Activated B cell treated with CpG ODN at 0.5 μM for 24 hours (primary cell): ENCODE measurements around the gene NALF2. TPM values are rescaled to one million over a fixed set of nuclear protein-coding genes. Genes with fewer than 3 reads are reported as not detected.

Experiments
- ATAC-seq: fragments of 200-7000 bp; cut with Tn5 transposase; one replicate; pipeline ENCODE4 v1.10.0; 2021; ENCODE audit warnings: low read depth, mild to moderate bottlenecking, moderate library complexity
- CTCF ChIA-PET: fragments of 350-600 bp; sonication (Branson Sonifier 250); formaldehyde crosslinking; loops from one replicate; lab custom pipeline; 2021; ENCODE audit warnings: antibody characterized with exemption; lab: Charles Lee
- POLR2A ChIA-PET: fragments of 350-600 bp; sonication (Branson Sonifier 250); formaldehyde crosslinking; loops from one replicate; lab custom pipeline; 2021; ENCODE audit warnings: antibody characterized with exemption; lab: Charles Lee
- DNase-seq: peaks from one replicate; pipeline ENCODE4 v3.0.0; 2022
- H3K27ac Mint-ChIP-seq: one replicate; pipeline ENCODE4 v1.8.0; 2020; ENCODE audit warnings: mixed read lengths
- H3K27me3 Mint-ChIP-seq: one replicate; pipeline ENCODE4 v1.8.0; 2021; ENCODE audit warnings: mixed read lengths
- H3K36me3 Mint-ChIP-seq: one replicate; pipeline ENCODE4 v1.8.0; 2021; ENCODE audit warnings: low read depth, mixed read lengths
- H3K4me1 Mint-ChIP-seq: one replicate; pipeline ENCODE4 v1.8.0; 2021; ENCODE audit warnings: mixed read lengths
- H3K4me3 Mint-ChIP-seq: one replicate; pipeline ENCODE4 v1.8.0; 2020; ENCODE audit warnings: mild to moderate bottlenecking, mixed read lengths
- H3K9me3 Mint-ChIP-seq: one replicate; pipeline ENCODE4 v1.8.0; 2020; ENCODE audit warnings: mixed read lengths
- CTCF ChIP-seq: fragments of 200-600 bp; IDR thresholded peaks from one replicate; pipeline ENCODE4 v1.8.0; 2022; ENCODE audit warnings: antibody characterized with exemption, mild to moderate bottlenecking
- intact Hi-C: fragments of 100-400 bp; cut with micrococcal nuclease; formaldehyde crosslinking; loops from one replicate; pipeline ENCODE4 v1.15.1; 2024
- total RNA-seq: library from RNA; stranded (reverse); gene quantifications from 2 replicates; pipeline ENCODE4 v1.2.3, GENCODE V29; 2022

NALF2 gene
- total RNA-seq, 1 donor from 2014 or later: 0.04 TPM

- ATAC-seq (no peak), DNase-seq (no peak)
- Mint-ChIP-seq H3K27me3 (peaks cover 3% of the 10 kb centered on the region), H3K9me3 (no peaks in the 10 kb centered on the region), H3K27ac (no peak overlapping the region), H3K4me3 (no peak overlapping the region), H3K36me3 (no peaks in the 10 kb centered on the region), H3K4me1 (no peaks in the 10 kb centered on the region)
- POLR2A ChIA-PET: no interaction called here
- CTCF ChIA-PET: no interaction called here
- intact Hi-C loops: no loop called here
- TF ChIP-seq CTCF: no peak
These were observed 20.7 kb downstream of the NALF2 start for GRCh38 chrX:69524781-69525363.

- Mint-ChIP-seq H3K9me3 (no peaks in the 10 kb centered on the region), H3K27ac (no peak overlapping the region), H3K36me3 (no peaks in the 10 kb centered on the region), H3K4me3 (no peak overlapping the region), H3K4me1 (no peaks in the 10 kb centered on the region), H3K27me3 (peaks cover 3% of the 10 kb centered on the region)
- POLR2A ChIA-PET: no interaction called here
- intact Hi-C loops: no loop called here
- CTCF ChIA-PET: no interaction called here
- ATAC-seq: no peak
- no peak for TF ChIP-seq CTCF
- DNase-seq: no peak
These were observed 26.2 kb downstream of the NALF2 start for GRCh38 chrX:69530306-69530705.

GRCh38 chrX:69531031-69531755 is 27.1 kb downstream of the NALF2 start:
- intact Hi-C loops: no loop called here
- H3K4me1 Mint-ChIP-seq: no peaks in the 10 kb centered on the region
- no peak overlapping the region for H3K27ac Mint-ChIP-seq
- TF ChIP-seq CTCF: no peak
- ChIA-PET CTCF (no interaction called here), POLR2A (no interaction called here)
- H3K27me3 Mint-ChIP-seq: peaks cover 3% of the 10 kb centered on the region
- DNase-seq (no peak), ATAC-seq (no peak)
- H3K36me3 Mint-ChIP-seq: no peaks in the 10 kb centered on the region
- H3K4me3 Mint-ChIP-seq: no peak overlapping the region
- H3K9me3 Mint-ChIP-seq: no peaks in the 10 kb centered on the region

GRCh38 chrX:69535661-69536060 is 31.5 kb downstream of the NALF2 start:
- ChIA-PET POLR2A (no interaction called here), CTCF (no interaction called here)
- Mint-ChIP-seq H3K9me3 (no peaks in the 10 kb centered on the region), H3K27ac (no peak overlapping the region), H3K4me3 (no peak overlapping the region), H3K36me3 (no peaks in the 10 kb centered on the region), H3K27me3 (no peaks in the 10 kb centered on the region), H3K4me1 (peaks cover 21% of the 10 kb centered on the region)
- no peak for TF ChIP-seq CTCF
- intact Hi-C loops: loop anchor here (5.0 kb wide), 1 partner anchor 1127 kb away; no protein-coding TSS in a partner anchor
- ATAC-seq (no peak), DNase-seq (no peak)

- POLR2A ChIA-PET: no interaction called here
- no peaks in the 10 kb centered on the region for H3K9me3 Mint-ChIP-seq
- no peak overlapping the region for H3K27ac Mint-ChIP-seq
- no peak for TF ChIP-seq CTCF
- H3K4me3 Mint-ChIP-seq: peak overlapping the region; percentile 58
- peaks cover 21% of the 10 kb centered on the region for H3K4me1 Mint-ChIP-seq
- ATAC-seq: peak; percentile 78
- peak; percentile 51 for DNase-seq
- H3K27me3 Mint-ChIP-seq: no peaks in the 10 kb centered on the region
- intact Hi-C loops: loop anchor here (1.0 to 5.0 kb wide), 4 partner anchors 80 to 1124 kb away; no protein-coding TSS in a partner anchor
- CTCF ChIA-PET: interaction anchor here (1.1 to 2.9 kb wide), 3 partner anchors 554 to 595 kb away, joined by 3 to 10 read pairs (median 3); partner anchors contain the start of gene IGBP1
- no peaks in the 10 kb centered on the region for H3K36me3 Mint-ChIP-seq
These were observed 34.3 kb downstream of the NALF2 start for GRCh38 chrX:69538321-69538876.
